ENCODE measurements around the gene BTAF1. TPM values are rescaled to one million over a fixed set of nuclear protein-coding genes. Genes with fewer than 3 reads are reported as not detected.

Gene BTAF1
- total and polyA plus RNA-seq, 2 experiments from 2014 or later = 30.4 to 55.7 TPM

GRCh38 chr10:91996266-91996665 is 72.7 kb downstream of the BTAF1 start:
- Histone ChIP-seq H3K9me2 (ENCODE audit: insufficient read depth) (no peaks in the 10 kb centered on the region), H4K20me1 (replicated peaks; ENCODE audit: insufficient read depth) (no peaks in the 10 kb centered on the region; the same call in 1 of the 2 replicates), H3F3A (replicated peaks; ENCODE audit: low read depth) (no peaks in the 10 kb centered on the region), H3K27me3 (ENCODE audit: insufficient read depth) (no peaks in the 10 kb centered on the region), H3K79me2 (replicated peaks; ENCODE audit: insufficient read depth) (no peaks in the 10 kb centered on the region), H2AFZ (no peak overlapping the region), H3K4me1 (ENCODE audit: insufficient read depth) (no peaks in the 10 kb centered on the region), H3K4me3 (no peak overlapping the region), H3K4me2 (no peak overlapping the region), H3K36me3 (ENCODE audit: insufficient read depth) (peaks cover 28% of the 10 kb centered on the region; the same call in 1 of the 2 replicates), H3K27ac (ENCODE audit: low read depth) (no peak overlapping the region)
- peaks cover 68% of the 10 kb centered on the region for H3K36me3 Mint-ChIP-seq (ENCODE audit: low read depth)
- no peak for TF ChIP-seq CTCF (conservative IDR thresholded peaks at IDR 0.05; ENCODE audit: low read depth in 2 of 2)
- no peak for TF ChIP-seq EZH2 (IDR thresholded peaks at IDR 0.05; ENCODE audit: low read depth, unreplicated experiment)
- TF ChIP-seq EZH2phosphoT487 (IDR thresholded peaks at IDR 0.05; ENCODE audit: unreplicated experiment) = no peak
- TF ChIP-seq STAT1 (IDR thresholded peaks at IDR 0.05; ENCODE audit: unreplicated experiment) = no peak
- TF ChIP-seq ZNF331 (CRISPR knock-in tag; IDR thresholded peaks at IDR 0.05; ENCODE audit: low read depth) = no peak
- no peak for TF ChIP-seq REST (IDR thresholded peaks at IDR 0.05; ENCODE audit: unreplicated experiment)
- TF ChIP-seq CREB1 (CRISPR knock-in tag; IDR thresholded peaks at IDR 0.05; ENCODE audit: low read depth) = no peak
- TF ChIP-seq POLR2AphosphoS5 (IDR thresholded peaks at IDR 0.05; ENCODE audit: low read depth) = no peak
- no peak for TF ChIP-seq JUNB (IDR thresholded peaks at IDR 0.05; ENCODE audit: unreplicated experiment)
- TF ChIP-seq ETS1 (IDR thresholded peaks at IDR 0.05) = no peak
- TF ChIP-seq NANOG (IDR thresholded peaks at IDR 0.05; ENCODE audit: borderline replicate concordance) = no peak
- TF ChIP-seq ZNF462 (CRISPR knock-in tag; IDR thresholded peaks at IDR 0.05) = no peak
- TF ChIP-seq ZNF114 (CRISPR knock-in tag; IDR thresholded peaks at IDR 0.05) = no peak
- H3K27ac Mint-ChIP-seq = no peak overlapping the region
- ATAC-seq = no peak
- no peaks in the 10 kb centered on the region for H3K9me3 Mint-ChIP-seq
- DNase-seq (ENCODE audit: low spot score) = no peak
- no peaks in the 10 kb centered on the region for H3K27me3 Mint-ChIP-seq (ENCODE audit: insufficient read depth, low read depth, poor library complexity)
- H3K4me3 Mint-ChIP-seq = no peak overlapping the region
- H3K4me1 Mint-ChIP-seq = no peaks in the 10 kb centered on the region

All from GM23338 (cell line).